ENCODE measurements around the gene CREBRF. TPM values are rescaled to one million over a fixed set of nuclear protein-coding genes. Genes with fewer than 3 reads are reported as not detected.
"Not testable (repeated sequence)": the region's sequence is repeated elsewhere in the genome, so short reads cannot be mapped to it uniquely, and the experiment has no call there.

The CREBRF gene
- total and polyA plus RNA-seq, 2 donors (not counting 1 experiment from before 2014, with no cell fraction given), result 29.7 to 89.7 TPM

- Mint-ChIP-seq H3K4me1 (peaks cover 33% of the 10 kb centered on the region), H3K27ac (peak overlapping the region; percentile 76)
- CTCF ChIA-PET; H3K4me2 ChIP-seq (replicated peaks; ENCODE audit: low read depth, low read length, poor library complexity, severe bottlenecking); DNase-seq; H3K9me3 ChIP-seq (ENCODE audit: control extremely low read depth in 1 of 3, control insufficient read depth in 2 of 3, insufficient read depth in 1 of 3, low read length in 2 of 3); H3K4me3 Mint-ChIP-seq; ATAC-seq (ENCODE audit: low read depth); H3K9ac ChIP-seq (ENCODE audit: low read length); H3K4me3 ChIP-seq (ENCODE audit: control extremely low read depth in 1 of 5, extremely low read depth in 1 of 5, insufficient read depth in 1 of 5, low read depth in 2 of 5, low read length in 4 of 5); H3K27me3 ChIP-seq (replicated peaks in 1 of 4; ENCODE audit: control extremely low read depth in 1 of 4, control insufficient read depth in 3 of 4, insufficient read depth in 4 of 4, low read length in 3 of 4); H2AFZ ChIP-seq (ENCODE audit: insufficient read depth, low read depth, low read length, poor library complexity, severe bottlenecking); H3K4me1 ChIP-seq (ENCODE audit: control insufficient read depth in 2 of 2, insufficient read depth in 2 of 2, low read length in 2 of 2); H3K27me3 Mint-ChIP-seq; H3K9me3 Mint-ChIP-seq (ENCODE audit: insufficient read depth); intact Hi-C loops (cut with micrococcal nuclease): not testable (repeated sequence)
- POLR2A ChIA-PET, result interaction anchor here (0.7 kb wide), 1 partner anchor 108 kb away, joined by 16 read pairs; no protein-coding TSS in a partner anchor
- H3K27ac ChIP-seq (ENCODE audit: low read length in 2 of 2), result peak overlapping the region in 1 of 2 donors; percentile 30
- H3K79me2 ChIP-seq (ENCODE audit: control insufficient read depth, insufficient read depth, low read length), result peaks cover 98% of the 10 kb centered on the region
- 96% methylated on average over 9 of the region's 15 CpGs for WGBS (ENCODE audit: insufficient coverage)
- H3K36me3 ChIP-seq (replicated peaks in 1 of 2; ENCODE audit: control extremely low read depth in 1 of 2, control insufficient read depth in 1 of 2, extremely low read depth in 1 of 2, insufficient read depth in 2 of 2, low read length in 1 of 2), result peaks cover 4 to 24% of the 10 kb centered on the region in 2 experiments
- peaks cover 70% of the 10 kb centered on the region for H4K20me1 ChIP-seq (ENCODE audit: control insufficient read depth, insufficient read depth, low read length, poor library complexity, severe bottlenecking)
Measured at GRCh38 chr5:173017087-173017486, 39.1 kb upstream of the CREBRF start.

- H2AFZ ChIP-seq (ENCODE audit: insufficient read depth, low read depth, low read length, poor library complexity, severe bottlenecking), result no peak overlapping the region
- DNase-seq, result no peak
- H3K27me3 ChIP-seq (replicated peaks in 1 of 4; ENCODE audit: control extremely low read depth in 1 of 4, control insufficient read depth in 3 of 4, insufficient read depth in 4 of 4, low read length in 3 of 4), result no peaks in the 10 kb centered on the region
- H3K27ac ChIP-seq (ENCODE audit: low read length in 2 of 2), result peak overlapping the region in 1 of 2 donors; percentile 46
- no peak overlapping the region for H3K4me3 ChIP-seq (ENCODE audit: control extremely low read depth in 1 of 5, extremely low read depth in 1 of 5, insufficient read depth in 1 of 5, low read depth in 2 of 5, low read length in 4 of 5)
- Mint-ChIP-seq H3K27me3 (no peaks in the 10 kb centered on the region), H3K4me1 (peaks cover 33% of the 10 kb centered on the region), H3K4me3 (no peak overlapping the region), H3K9me3 (ENCODE audit: insufficient read depth) (no peaks in the 10 kb centered on the region), H3K27ac (no peak overlapping the region)
- peaks cover 6 to 30% of the 10 kb centered on the region in 2 experiments for H3K36me3 ChIP-seq (replicated peaks in 1 of 2; ENCODE audit: control extremely low read depth in 1 of 2, control insufficient read depth in 1 of 2, extremely low read depth in 1 of 2, insufficient read depth in 2 of 2, low read length in 1 of 2)
- TF ChIP-seq CTCF (IDR thresholded peaks at IDR 0.05), result no peak
- no peak for TF ChIP-seq EZH2 (IDR thresholded peaks at IDR 0.05; ENCODE audit: borderline replicate concordance, insufficient read depth, low read depth, low read length, poor library complexity, severe bottlenecking)
- H3K9me3 ChIP-seq (ENCODE audit: control extremely low read depth in 1 of 3, control insufficient read depth in 2 of 3, insufficient read depth in 1 of 3, low read length in 2 of 3), result no peaks in the 10 kb centered on the region
- WGBS (ENCODE audit: insufficient coverage), result 100% methylated on average over 1 of the region's 4 CpGs
- H3K4me2 ChIP-seq (replicated peaks; ENCODE audit: low read depth, low read length, poor library complexity, severe bottlenecking), result no peak overlapping the region
- peaks cover 97% of the 10 kb centered on the region for H3K79me2 ChIP-seq (ENCODE audit: control insufficient read depth, insufficient read depth, low read length)
- peaks cover 0 to 3% of the 10 kb centered on the region in 2 donors for H3K4me1 ChIP-seq (ENCODE audit: control insufficient read depth in 2 of 2, insufficient read depth in 2 of 2, low read length in 2 of 2)
- H3K9ac ChIP-seq (ENCODE audit: low read length), result no peak overlapping the region
- no peak for ATAC-seq (ENCODE audit: low read depth)
- CTCF ChIA-PET, result interaction anchor here (1.2 kb wide), 1 partner anchor 11 kb away, joined by 3 read pairs; no protein-coding TSS in a partner anchor
- intact Hi-C loops (cut with micrococcal nuclease), result no loop called here
- H4K20me1 ChIP-seq (ENCODE audit: control insufficient read depth, insufficient read depth, low read length, poor library complexity, severe bottlenecking), result peaks cover 58% of the 10 kb centered on the region
- POLR2A ChIA-PET, result interaction anchor here (0.6 kb wide), 1 partner anchor 10 kb away, joined by 3 read pairs; no protein-coding TSS in a partner anchor
Measured at GRCh38 chr5:173018358-173018757, 37.8 kb upstream of the CREBRF start.

Measured in B cell (primary cell).